Neural cell (in vitro differentiated cells): ENCODE measurements around the gene PPFIA1. TPM values are rescaled to one million over a fixed set of nuclear protein-coding genes. Genes with fewer than 3 reads are reported as not detected.

ENCODE experiments used
- H2AFZ ChIP-seq: fragments of 200-600, 300-800 bp; sonication (generic), shearing (Covaris generic); 2 replicates; pipeline ENCODE4 v1.6.0; 2014; ENCODE audit warnings: low read depth, mild to moderate bottlenecking, antibody characterized with exemption, low read length, moderate library complexity
- H3F3A ChIP-seq: fragments of 200-600 bp; shearing (Covaris generic); 2 replicates; pipeline ENCODE4 v1.6.1; 2016; ENCODE audit warnings: mild to moderate bottlenecking, moderate library complexity, mixed read lengths, antibody characterized with exemption, low read length; ENCODE audit not compliant: insufficient read depth, poor library complexity, severe bottlenecking
- H3K27ac ChIP-seq: fragments of 200-600, 300-800 bp; sonication (generic), shearing (Covaris generic); 2 replicates; pipeline ENCODE4 v1.5.1; 2014; ENCODE audit warnings: mild to moderate bottlenecking, low read length, moderate library complexity
- H3K27me3 ChIP-seq: fragments of 300-800, 200-600 bp; sonication (generic), shearing (Covaris generic); 2 replicates; pipeline ENCODE4 v1.6.0; 2014; ENCODE audit warnings: mild to moderate bottlenecking, low read depth, low read length, moderate library complexity; ENCODE audit not compliant: insufficient read depth
- H3K36me3 ChIP-seq: fragments of 300-800, 200-600 bp; sonication (generic), shearing (Covaris generic); 2 replicates; pipeline ENCODE4 v1.5.1; 2014; ENCODE audit warnings: mild to moderate bottlenecking, antibody characterized with exemption, low read length, moderate library complexity; ENCODE audit not compliant: insufficient read depth
- H3K4me2 ChIP-seq: fragments of 300-800, 200-600 bp; sonication (generic), shearing (Covaris generic); 2 replicates; pipeline ENCODE4 v1.6.0; 2014; ENCODE audit warnings: mild to moderate bottlenecking, low read length
- H3K4me3 ChIP-seq: fragments of 300-800, 200-600 bp; sonication (generic), shearing (Covaris generic); 2 replicates; pipeline ENCODE4 v1.5.1; 2014; ENCODE audit warnings: mild to moderate bottlenecking, low read length, moderate library complexity
- H3K79me2 ChIP-seq: fragments of 200-600 bp; shearing (Covaris generic); replicated peaks from 2 replicates; pipeline ENCODE4 v1.6.0; 2014; ENCODE audit warnings: mild to moderate bottlenecking, low read length, moderate library complexity; ENCODE audit not compliant: insufficient read depth
- H3K9ac ChIP-seq: fragments of 300-800, 200-600 bp; sonication (generic), shearing (Covaris generic); 2 replicates; pipeline ENCODE4 v1.6.1; 2016; ENCODE audit warnings: mild to moderate bottlenecking, low read length, mixed read lengths
- H3K9me2 ChIP-seq: fragments of 200-600 bp; shearing (Covaris generic); 2 replicates; pipeline ENCODE4 v1.6.1; 2016; ENCODE audit warnings: mild to moderate bottlenecking, low read length, mixed read lengths; ENCODE audit not compliant: insufficient read depth
- H3K9me3 ChIP-seq: fragments of 200-600, 300-800 bp; sonication (generic), shearing (Covaris generic); 2 replicates; pipeline ENCODE4 v1.6.1; 2016; ENCODE audit warnings: mild to moderate bottlenecking, mixed run types, low read length, moderate library complexity, mixed read lengths
- H4K20me1 ChIP-seq: fragments of 200-600 bp; shearing (Covaris generic); 2 replicates; pipeline ENCODE4 v1.6.1; 2016; ENCODE audit warnings: mild to moderate bottlenecking, mixed run types; ENCODE audit not compliant: insufficient read depth
- CTCF ChIP-seq: fragments of 450-650 bp; IDR thresholded peaks from 2 replicates; pipeline ENCODE4 v1.5.1; 2014; ENCODE audit warnings: antibody characterized with exemption, mild to moderate bottlenecking, moderate library complexity; ENCODE audit not compliant: poor library complexity, severe bottlenecking
- EP300 ChIP-seq: fragments of 450-650 bp; conservative IDR thresholded peaks from 2 replicates; pipeline ENCODE4 v1.6.1; 2014; ENCODE audit warnings: antibody characterized with exemption, mild to moderate bottlenecking, moderate library complexity; ENCODE audit not compliant: poor library complexity, severe bottlenecking
- EZH2 ChIP-seq: fragments of 200-600, 300-800 bp; shearing (Covaris generic), sonication (generic); IDR thresholded peaks from 2 replicates; pipeline ENCODE4 v1.6.1; 2014; ENCODE audit warnings: antibody characterized with exemption, low read length, borderline replicate concordance, mild to moderate bottlenecking; ENCODE audit not compliant: insufficient read depth, poor library complexity, severe bottlenecking
- MXI1 ChIP-seq: fragments of 450-650 bp; conservative IDR thresholded peaks from 2 replicates; pipeline ENCODE4 v1.6.1; 2014; ENCODE audit warnings: antibody characterized with exemption, mild to moderate bottlenecking; ENCODE audit not compliant: poor library complexity, severe bottlenecking
- POLR2AphosphoS5 ChIP-seq: IDR thresholded peaks from 2 replicates; pipeline ENCODE4 v1.6.1; 2012
- RAD21 ChIP-seq: fragments of 450-650 bp; conservative IDR thresholded peaks from 2 replicates; pipeline ENCODE4 v1.6.1; 2014; ENCODE audit warnings: antibody characterized with exemption, mild to moderate bottlenecking, moderate library complexity
- REST ChIP-seq: IDR thresholded peaks from 2 replicates; pipeline ENCODE4 v1.6.1; 2012; ENCODE audit warnings: borderline replicate concordance
- SMC3 ChIP-seq: fragments of 450-650 bp; conservative IDR thresholded peaks from 2 replicates; pipeline ENCODE4 v1.6.1; 2014; ENCODE audit warnings: antibody characterized with exemption, mild to moderate bottlenecking, moderate library complexity; ENCODE audit not compliant: poor library complexity
- TAF1 ChIP-seq: IDR thresholded peaks from 2 replicates; pipeline ENCODE4 v1.6.1; 2012; ENCODE audit warnings: low read depth
- polyA plus RNA-seq: library from polyadenylated mRNA; depleted of rRNA; stranded (reverse); fragments of >200 nt; gene quantifications from 2 replicates; pipeline ENCODE4 v1.2.3, GENCODE V29; 2014

Gene PPFIA1
- polyA plus RNA-seq, 1 donor from 2014 or later, result 48.9 TPM

GRCh38 chr11:70405679-70406395, 135.3 kb downstream of the PPFIA1 start:
- H2AFZ ChIP-seq, result no peak overlapping the region
- no peaks in the 10 kb centered on the region for H3K36me3 ChIP-seq
- no peak overlapping the region for H3K27ac ChIP-seq
- peaks cover 4% of the 10 kb centered on the region for H4K20me1 ChIP-seq
- peaks cover 26% of the 10 kb centered on the region for H3K79me2 ChIP-seq
- no peaks in the 10 kb centered on the region for H3K27me3 ChIP-seq
- H3F3A ChIP-seq, result no peaks in the 10 kb centered on the region
- no peak overlapping the region for H3K4me3 ChIP-seq
- H3K9me2 ChIP-seq, result no peaks in the 10 kb centered on the region
- no peak for TF ChIP-seq EZH2
- TF ChIP-seq EP300, result no peak
- TF ChIP-seq TAF1, result no peak
- TF ChIP-seq RAD21, result no peak
- TF ChIP-seq REST, result no peak
- TF ChIP-seq POLR2AphosphoS5, result no peak
- no peak for TF ChIP-seq SMC3
- no peak for TF ChIP-seq CTCF
- TF ChIP-seq MXI1, result no peak
- no peaks in the 10 kb centered on the region for H3K9me3 ChIP-seq
- no peak overlapping the region for H3K9ac ChIP-seq
- no peak overlapping the region for H3K4me2 ChIP-seq

- no peak overlapping the region for H2AFZ ChIP-seq
- no peak for TF ChIP-seq POLR2AphosphoS5
- TF ChIP-seq RAD21, result no peak
- no peak for TF ChIP-seq REST
- TF ChIP-seq CTCF, result no peak
- TF ChIP-seq EZH2, result no peak
- TF ChIP-seq MXI1, result no peak
- no peak for TF ChIP-seq TAF1
- no peak for TF ChIP-seq EP300
- TF ChIP-seq SMC3, result no peak
- H3K9me3 ChIP-seq, result no peaks in the 10 kb centered on the region
- H4K20me1 ChIP-seq, result peaks cover 4% of the 10 kb centered on the region
- no peaks in the 10 kb centered on the region for H3K9me2 ChIP-seq
- H3K79me2 ChIP-seq, result peaks cover 23% of the 10 kb centered on the region
- H3K27ac ChIP-seq, result no peak overlapping the region
- H3K9ac ChIP-seq, result no peak overlapping the region
- peaks cover 5% of the 10 kb centered on the region for H3K36me3 ChIP-seq
- no peak overlapping the region for H3K4me3 ChIP-seq
- no peaks in the 10 kb centered on the region for H3F3A ChIP-seq
- no peaks in the 10 kb centered on the region for H3K27me3 ChIP-seq
- no peak overlapping the region for H3K4me2 ChIP-seq
These were observed 136.6 kb downstream of the PPFIA1 start for GRCh38 chr11:70407121-70407520.
